Keratinocyte (primary cell): Measurements from ENCODE around the gene TBX18. TPM values are rescaled to one million over a fixed set of nuclear protein-coding genes. Genes with fewer than 3 reads are reported as not detected.

Experiments
- DNase-seq: peaks from one replicate; pipeline ENCODE4 v3.0.0-alpha.2; 2011; ENCODE audit warnings: low read depth, missing footprints, low spot score
- FAIRE-seq: peaks from 2 replicates; lab custom pipeline; 2011; peaks lifted over from hg19 to GRCh38; lab: Jason Lieb, UNC
- H2AFZ ChIP-seq: 2 replicates; pipeline ENCODE4 v1.6.0; 2012; ENCODE audit warnings: low read length, control low read depth, inconsistent platforms; ENCODE audit not compliant: control insufficient read depth
- H3K27ac ChIP-seq: 2 replicates; pipeline ENCODE4 v1.5.1; 2011; ENCODE audit warnings: low read length; ENCODE audit not compliant: control insufficient read depth, insufficient read depth
- H3K27me3 ChIP-seq: 3 replicates; pipeline ENCODE4 v1.6.0; 2011; ENCODE audit warnings: low read length; ENCODE audit not compliant: control insufficient read depth, insufficient read depth; ENCODE audit errors: extremely low read depth
- H3K36me3 ChIP-seq, 2 experiments: 2 replicates in 1 of 2; 3 replicates in 1 of 2; pipeline ENCODE4 v1.5.1; 2011; ENCODE audit warnings: low read length in 2 of 2, mild to moderate bottlenecking in 1 of 2; ENCODE audit not compliant: control insufficient read depth in 2 of 2, insufficient read depth in 2 of 2; ENCODE audit errors: extremely low read depth in 1 of 2
- H3K4me1 ChIP-seq: 3 replicates; pipeline ENCODE4 v1.5.1; 2011; ENCODE audit warnings: low read length; ENCODE audit not compliant: control insufficient read depth, insufficient read depth; ENCODE audit errors: extremely low read depth
- H3K4me2 ChIP-seq: 3 replicates; pipeline ENCODE4 v1.6.0; 2011; ENCODE audit warnings: low read depth, low read length; ENCODE audit not compliant: control insufficient read depth, insufficient read depth; ENCODE audit errors: extremely low read depth
- H3K4me3 ChIP-seq, 3 experiments: fragments of 200-600 bp in 1 of 3; sonication (generic) in 1 of 3; 2 replicates in 2 of 3; 3 replicates in 1 of 3; pipeline ENCODE4 v1.5.1; 2011 to 2016; ENCODE audit warnings: low read length in 3 of 3, mild to moderate bottlenecking in 3 of 3, control low read depth in 2 of 3, inconsistent platforms in 1 of 3, low read depth in 1 of 3, mixed read lengths in 1 of 3, mixed run types in 1 of 3, moderate library complexity in 1 of 3; ENCODE audit not compliant: control insufficient read depth in 2 of 3, insufficient read depth in 2 of 3; ENCODE audit errors: extremely low read depth in 1 of 3
- H3K79me2 ChIP-seq: 2 replicates; pipeline ENCODE4 v1.6.0; 2012; ENCODE audit warnings: low read length; ENCODE audit not compliant: control insufficient read depth, insufficient read depth
- H3K9ac ChIP-seq: 3 replicates; pipeline ENCODE4 v1.6.0; 2011; ENCODE audit warnings: low read length; ENCODE audit not compliant: control insufficient read depth, insufficient read depth; ENCODE audit errors: extremely low read depth
- H3K9me1 ChIP-seq: 3 replicates; pipeline ENCODE4 v1.6.0; 2011; ENCODE audit warnings: low read length; ENCODE audit not compliant: control insufficient read depth, insufficient read depth; ENCODE audit errors: extremely low read depth
- H3K9me3 ChIP-seq: 2 replicates; pipeline ENCODE4 v1.5.1; 2012; ENCODE audit warnings: low read depth, low read length; ENCODE audit not compliant: control insufficient read depth
- H4K20me1 ChIP-seq: 3 replicates; pipeline ENCODE4 v1.6.0; 2011; ENCODE audit warnings: low read length; ENCODE audit not compliant: control insufficient read depth, insufficient read depth; ENCODE audit errors: extremely low read depth
- EZH2 ChIP-seq: IDR thresholded peaks from one replicate; pipeline ENCODE4 v1.6.1; 2012; ENCODE audit warnings: inconsistent platforms, mild to moderate bottlenecking, low read length, moderate library complexity
- dilution Hi-C: fragments of 300-500 bp; cut with MboI; formaldehyde crosslinking; loops from one replicate; pipeline ENCODE4 v1.7.0; 2020; ENCODE audit warnings: low sequenced_read_pairs; ENCODE audit not compliant: extremely low pct_ligation_motif_present
- polyA plus RNA-seq, 5 experiments: library from polyadenylated mRNA; depleted of rRNA in 3 of 5; stranded (reverse) in 3 of 5; stranded (forward) in 1 of 5; unstranded in 1 of 5; fragments of >200 nt; gene quantifications; 1 replicate in 1 of 5; 2 replicates in 3 of 5; 3 replicates in 1 of 5; pipeline versions ENCODE4 v1.2.1 to v1.2.3, GENCODE V29; 2011 to 2012; ENCODE audit warnings: missing spikeins in 2 of 5, low read depth in 1 of 5, low replicate concordance in 1 of 5
- TF ChIP-seq, protein P1 (sequence below), 3 experiments: IDR thresholded peaks in 1 of 3; conservative IDR thresholded peaks in 1 of 3; optimal IDR thresholded peaks in 1 of 3; 2 replicates in 2 of 3; 3 replicates in 1 of 3; pipeline versions ENCODE3 to v1.5.1; 2011; ENCODE audit warnings: low read length in 3 of 3, mild to moderate bottlenecking in 3 of 3, moderate library complexity in 2 of 3, control low read depth in 1 of 3, inconsistent platforms in 1 of 3; ENCODE audit not compliant: insufficient read depth in 2 of 3; ENCODE audit errors: extremely low read depth in 1 of 3

Gene TBX18
- polyA plus RNA-seq, 1 donor (not counting 4 experiments of a cell fraction or from before 2014, with no cell fraction given) = 0.03 TPM

DNA sequence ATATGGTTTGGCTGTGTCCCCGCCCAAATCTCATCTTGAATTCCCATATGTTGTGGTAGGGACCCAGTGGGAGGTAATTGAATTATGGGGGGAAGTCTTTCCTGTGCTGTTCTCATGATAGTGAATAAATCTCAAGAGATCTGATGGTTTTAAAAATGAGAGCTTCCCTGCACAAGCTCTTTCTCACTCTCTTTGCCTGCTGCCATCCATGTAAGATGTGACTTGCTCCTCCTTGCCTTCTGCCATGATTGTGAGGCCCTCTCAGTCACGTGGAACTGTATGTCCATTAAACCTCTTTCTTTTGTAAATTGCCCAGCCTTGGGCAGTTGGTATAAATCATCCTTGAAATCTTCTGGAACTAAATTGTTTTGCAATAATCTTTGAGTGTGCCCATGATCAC is 31.9 kb upstream of the TBX18 start:
- Histone ChIP-seq H3K27me3 (no peaks in the 10 kb centered on the region), H3K4me3 (no peak overlapping the region), H3K27ac (no peak overlapping the region), H3K79me2 (no peaks in the 10 kb centered on the region), H3K9ac (no peak overlapping the region), H3K9me1 (no peaks in the 10 kb centered on the region), H3K36me3 (no peaks in the 10 kb centered on the region), H2AFZ (no peak overlapping the region), H3K9me3 (no peaks in the 10 kb centered on the region), H3K4me1 (no peaks in the 10 kb centered on the region), H3K4me2 (no peak overlapping the region), H4K20me1 (no peaks in the 10 kb centered on the region)
- DNase-seq (no peak), FAIRE-seq (no peak)
- no peak for TF ChIP-seq EZH2
- TF ChIP-seq, protein P1, sequence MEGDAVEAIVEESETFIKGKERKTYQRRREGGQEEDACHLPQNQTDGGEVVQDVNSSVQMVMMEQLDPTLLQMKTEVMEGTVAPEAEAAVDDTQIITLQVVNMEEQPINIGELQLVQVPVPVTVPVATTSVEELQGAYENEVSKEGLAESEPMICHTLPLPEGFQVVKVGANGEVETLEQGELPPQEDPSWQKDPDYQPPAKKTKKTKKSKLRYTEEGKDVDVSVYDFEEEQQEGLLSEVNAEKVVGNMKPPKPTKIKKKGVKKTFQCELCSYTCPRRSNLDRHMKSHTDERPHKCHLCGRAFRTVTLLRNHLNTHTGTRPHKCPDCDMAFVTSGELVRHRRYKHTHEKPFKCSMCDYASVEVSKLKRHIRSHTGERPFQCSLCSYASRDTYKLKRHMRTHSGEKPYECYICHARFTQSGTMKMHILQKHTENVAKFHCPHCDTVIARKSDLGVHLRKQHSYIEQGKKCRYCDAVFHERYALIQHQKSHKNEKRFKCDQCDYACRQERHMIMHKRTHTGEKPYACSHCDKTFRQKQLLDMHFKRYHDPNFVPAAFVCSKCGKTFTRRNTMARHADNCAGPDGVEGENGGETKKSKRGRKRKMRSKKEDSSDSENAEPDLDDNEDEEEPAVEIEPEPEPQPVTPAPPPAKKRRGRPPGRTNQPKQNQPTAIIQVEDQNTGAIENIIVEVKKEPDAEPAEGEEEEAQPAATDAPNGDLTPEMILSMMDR (optimal IDR thresholded peaks at IDR 0.05 in 1 of 3, IDR thresholded peaks at IDR 0.05 in 1 of 3, conservative IDR thresholded peaks at IDR 0.05 in 1 of 3; ENCODE audit: extremely low read depth in 1 of 3, insufficient read depth in 2 of 3, low read length in 3 of 3) = no peak
- dilution Hi-C loops = no loop called here

DNA sequence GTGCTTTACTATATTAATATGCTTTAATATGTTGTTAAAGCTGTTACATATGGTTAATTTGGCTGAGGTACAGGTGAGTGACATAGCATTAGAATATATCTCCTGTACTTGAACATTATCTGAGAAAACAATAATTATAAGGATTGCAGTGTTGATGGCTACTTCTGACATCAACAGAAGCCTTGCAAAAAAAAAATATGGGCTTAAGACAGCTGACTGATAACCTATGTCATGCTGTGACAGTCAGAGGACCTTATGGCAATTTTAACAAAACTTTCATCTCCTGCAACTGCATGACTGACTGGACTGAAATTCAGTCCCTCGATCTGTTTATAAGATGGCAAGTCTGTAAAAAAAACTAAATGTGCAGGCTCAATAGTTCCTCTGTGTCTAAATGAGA is 27.5 kb upstream of the TBX18 start:
- no peak for DNase-seq
- Histone ChIP-seq H3K79me2 (no peaks in the 10 kb centered on the region), H3K36me3 (no peaks in the 10 kb centered on the region), H4K20me1 (no peaks in the 10 kb centered on the region), H3K27ac (no peak overlapping the region), H3K4me1 (no peaks in the 10 kb centered on the region), H2AFZ (no peak overlapping the region), H3K4me3 (no peak overlapping the region), H3K9me1 (no peaks in the 10 kb centered on the region), H3K4me2 (no peak overlapping the region), H3K27me3 (no peaks in the 10 kb centered on the region), H3K9ac (no peak overlapping the region), H3K9me3 (no peaks in the 10 kb centered on the region)
- no peak for FAIRE-seq
- TF ChIP-seq, protein P1 (optimal IDR thresholded peaks at IDR 0.05 in 1 of 3, IDR thresholded peaks at IDR 0.05 in 1 of 3, conservative IDR thresholded peaks at IDR 0.05 in 1 of 3; ENCODE audit: extremely low read depth in 1 of 3, insufficient read depth in 2 of 3, low read length in 3 of 3) = no peak
- TF ChIP-seq EZH2 = no peak
- dilution Hi-C loops = no loop called here
